Mesothelial cell of epicardium (in vitro differentiated cells): ENCODE results near the gene CDH10. TPM values are rescaled to one million over a fixed set of nuclear protein-coding genes. Genes with fewer than 3 reads are reported as not detected.

Experiments used
- DNase-seq, 2 experiments: peaks; one replicate each; pipeline ENCODE4 v3.0.0; 2021; ENCODE audit warnings: low spot score in 2 of 2; ENCODE audit not compliant: unreplicated experiment in 2 of 2
- H3K27ac Mint-ChIP-seq: 2 replicates; pipeline ENCODE4 v1.8.0; 2021; ENCODE audit warnings: mixed read lengths
- H3K27me3 Mint-ChIP-seq: 2 replicates; pipeline ENCODE4 v1.8.0; 2021; ENCODE audit warnings: low read depth, mixed read lengths
- H3K36me3 Mint-ChIP-seq: 2 replicates; pipeline ENCODE4 v1.8.0; 2021; ENCODE audit warnings: mixed read lengths
- H3K4me1 Mint-ChIP-seq: 2 replicates; pipeline ENCODE4 v1.8.0; 2021; ENCODE audit warnings: mixed read lengths
- H3K4me3 Mint-ChIP-seq: 2 replicates; pipeline ENCODE4 v1.8.0; 2021; ENCODE audit warnings: mild to moderate bottlenecking, moderate library complexity, mixed read lengths
- H3K9me3 Mint-ChIP-seq: 2 replicates; pipeline ENCODE4 v1.8.0; 2021; ENCODE audit warnings: mixed read lengths
- CTCF ChIP-seq: fragments of 200-600 bp; sonication (generic); IDR thresholded peaks from one replicate; pipeline ENCODE4 v1.5.0; 2021; ENCODE audit warnings: antibody characterized with exemption; ENCODE audit not compliant: unreplicated experiment
- total RNA-seq: library from RNA; stranded (reverse); gene quantifications from 3 replicates; pipeline ENCODE4 v1.2.1, GENCODE V29; 2021

CDH10 gene
- total RNA-seq, 1 donor from 2014 or later, result 25.4 TPM

DNA sequence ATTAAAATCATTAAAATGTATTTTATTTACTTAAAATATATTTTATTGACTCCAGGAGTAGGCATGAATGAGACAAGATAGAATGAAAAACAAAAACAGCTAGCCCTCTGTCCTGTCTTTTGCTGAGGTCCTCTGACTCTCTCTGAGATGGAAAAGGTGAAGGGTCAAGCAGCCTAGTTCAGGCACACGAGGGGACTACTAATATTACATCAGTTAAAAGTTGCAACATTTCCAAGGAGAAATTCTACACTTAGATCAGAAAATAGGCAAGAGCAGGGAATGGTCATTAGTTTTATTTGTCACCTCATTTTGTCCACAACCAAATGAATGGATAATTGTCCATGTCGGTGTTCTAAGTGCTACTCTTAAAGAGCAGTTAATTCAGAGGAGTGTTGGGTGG is 148.5 kb downstream of the CDH10 start:
- H3K27ac Mint-ChIP-seq, result no peak overlapping the region
- peaks cover 2% of the 10 kb centered on the region for H3K36me3 Mint-ChIP-seq
- no peak for TF ChIP-seq CTCF
- no peak for DNase-seq
- H3K4me1 Mint-ChIP-seq, result peaks cover 8% of the 10 kb centered on the region
- no peaks in the 10 kb centered on the region for H3K9me3 Mint-ChIP-seq
- H3K27me3 Mint-ChIP-seq, result no peaks in the 10 kb centered on the region
- H3K4me3 Mint-ChIP-seq, result no peak overlapping the region

GRCh38 chr5:24492229-24492628 is 152.5 kb downstream of the CDH10 start:
- Mint-ChIP-seq H3K27me3 (no peaks in the 10 kb centered on the region), H3K9me3 (no peaks in the 10 kb centered on the region), H3K4me3 (no peak overlapping the region), H3K27ac (no peak overlapping the region), H3K36me3 (peaks cover 15% of the 10 kb centered on the region), H3K4me1 (peaks cover 14% of the 10 kb centered on the region)
- no peak for TF ChIP-seq CTCF
- no peak for DNase-seq

GRCh38 chr5:24491490-24491889 is 153.3 kb downstream of the CDH10 start:
- TF ChIP-seq CTCF, result no peak
- H3K36me3 Mint-ChIP-seq, result peaks cover 15% of the 10 kb centered on the region
- H3K27ac Mint-ChIP-seq, result no peak overlapping the region
- H3K9me3 Mint-ChIP-seq, result no peaks in the 10 kb centered on the region
- DNase-seq, result no peak
- peaks cover 9% of the 10 kb centered on the region for H3K4me1 Mint-ChIP-seq
- H3K27me3 Mint-ChIP-seq, result no peaks in the 10 kb centered on the region
- no peak overlapping the region for H3K4me3 Mint-ChIP-seq

DNA sequence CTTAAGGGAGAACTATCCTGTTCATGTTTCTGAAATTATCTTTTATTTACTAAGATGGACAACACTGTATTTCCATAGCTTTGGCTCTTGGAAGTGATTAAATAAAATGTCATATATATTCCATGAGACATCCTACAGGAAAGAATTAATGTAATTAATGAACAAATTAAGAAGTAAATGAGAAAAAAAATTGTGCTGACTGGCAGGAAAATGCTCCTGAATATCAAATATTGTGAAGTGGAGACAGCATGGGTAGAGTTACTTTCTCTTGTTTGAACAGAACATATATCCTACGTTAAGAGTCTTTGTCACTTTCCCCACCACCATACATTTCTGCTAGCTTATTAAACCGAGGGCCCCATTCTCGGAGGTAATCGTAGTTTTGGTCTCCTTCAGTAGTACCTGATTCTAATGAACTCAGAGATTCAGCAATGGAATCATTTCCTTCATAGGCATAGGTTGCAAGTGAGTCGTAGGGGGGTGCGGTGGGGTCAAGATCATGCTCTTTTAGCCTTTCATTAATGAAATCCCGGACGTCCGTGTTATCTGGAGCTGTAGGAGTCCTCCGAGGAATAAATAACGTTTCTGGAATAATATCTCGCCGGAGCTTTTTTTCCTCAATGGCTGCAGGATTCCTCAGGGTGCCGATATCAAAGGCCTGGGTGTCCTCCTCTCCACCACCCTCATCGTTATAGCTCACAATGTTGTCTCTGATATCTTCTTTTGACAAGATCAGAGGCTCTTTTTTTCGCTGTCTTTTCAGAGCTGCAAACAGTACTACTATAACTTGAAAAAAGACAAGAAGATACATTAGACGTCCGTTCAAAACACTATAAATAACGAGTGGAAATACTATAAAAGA is 157.2 kb downstream of the CDH10 start:
- Mint-ChIP-seq H3K9me3 (peaks cover 3% of the 10 kb centered on the region), H3K4me3 (no peak overlapping the region), H3K27ac (peak overlapping the region; percentile 43), H3K36me3 (peaks cover 16% of the 10 kb centered on the region), H3K27me3 (no peaks in the 10 kb centered on the region), H3K4me1 (peaks cover 8% of the 10 kb centered on the region)
- DNase-seq, result no peak
- TF ChIP-seq CTCF, result no peak

DNA sequence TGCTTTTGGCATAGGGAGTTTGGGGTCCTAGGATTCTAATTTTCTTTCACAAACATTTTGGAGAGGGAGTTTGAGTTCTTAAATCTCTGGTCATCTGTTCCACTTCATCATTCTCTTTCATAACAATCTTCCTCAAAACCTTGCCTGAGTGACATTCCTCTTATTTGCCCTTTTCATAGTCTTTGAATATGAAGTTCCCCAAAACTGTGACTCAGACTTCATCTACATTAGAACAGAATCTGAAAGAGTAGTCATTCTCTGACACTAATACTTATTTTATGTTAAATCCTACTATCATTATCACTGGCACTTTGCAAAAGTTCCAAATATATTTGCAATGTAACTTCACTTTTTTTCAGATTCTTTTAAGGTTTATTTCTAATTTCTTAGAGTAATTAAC is 163.8 kb downstream of the CDH10 start:
- H3K4me3 Mint-ChIP-seq, result no peak overlapping the region
- no peak for TF ChIP-seq CTCF
- peaks cover 3% of the 10 kb centered on the region for H3K4me1 Mint-ChIP-seq
- H3K9me3 Mint-ChIP-seq, result peaks cover 12% of the 10 kb centered on the region
- no peak overlapping the region for H3K27ac Mint-ChIP-seq
- H3K36me3 Mint-ChIP-seq, result peaks cover 1% of the 10 kb centered on the region
- no peaks in the 10 kb centered on the region for H3K27me3 Mint-ChIP-seq
- no peak for DNase-seq
